Measurements from ENCODE around the gene RTL5.

DNA sequence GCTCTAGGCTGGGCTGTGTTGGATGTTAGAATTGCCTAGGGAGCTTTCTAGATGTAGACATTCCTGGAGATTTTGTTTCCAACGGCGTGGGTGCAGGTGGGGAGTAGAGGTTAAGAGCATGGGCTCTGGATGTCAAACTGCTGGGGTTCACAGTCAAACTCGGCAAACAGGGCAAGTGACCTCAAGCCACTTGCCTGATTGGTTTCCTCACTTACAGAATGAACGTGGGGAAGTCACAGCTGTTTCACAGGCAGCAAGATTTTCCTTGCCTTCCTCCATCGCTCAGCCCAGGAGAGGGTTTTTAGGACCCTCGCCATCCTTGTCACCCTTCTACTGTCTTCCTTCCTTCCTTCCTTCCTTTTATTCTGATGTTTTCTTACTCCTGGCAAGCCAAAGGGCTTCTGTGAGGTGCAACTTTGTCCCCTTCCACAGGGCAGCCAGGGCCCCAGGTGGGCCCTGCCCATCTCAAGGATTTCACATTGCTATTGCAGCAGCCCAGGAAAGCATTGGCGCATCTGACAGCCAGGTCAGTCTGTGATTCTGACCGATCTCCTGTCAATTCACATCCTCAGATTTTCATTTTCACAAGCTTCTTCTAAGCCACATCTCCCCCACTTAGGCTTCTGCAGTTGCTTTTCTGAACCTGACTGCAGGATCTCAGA lies 7.0 kb downstream of the RTL5 start:
- TF ChIP-seq, protein P1, sequence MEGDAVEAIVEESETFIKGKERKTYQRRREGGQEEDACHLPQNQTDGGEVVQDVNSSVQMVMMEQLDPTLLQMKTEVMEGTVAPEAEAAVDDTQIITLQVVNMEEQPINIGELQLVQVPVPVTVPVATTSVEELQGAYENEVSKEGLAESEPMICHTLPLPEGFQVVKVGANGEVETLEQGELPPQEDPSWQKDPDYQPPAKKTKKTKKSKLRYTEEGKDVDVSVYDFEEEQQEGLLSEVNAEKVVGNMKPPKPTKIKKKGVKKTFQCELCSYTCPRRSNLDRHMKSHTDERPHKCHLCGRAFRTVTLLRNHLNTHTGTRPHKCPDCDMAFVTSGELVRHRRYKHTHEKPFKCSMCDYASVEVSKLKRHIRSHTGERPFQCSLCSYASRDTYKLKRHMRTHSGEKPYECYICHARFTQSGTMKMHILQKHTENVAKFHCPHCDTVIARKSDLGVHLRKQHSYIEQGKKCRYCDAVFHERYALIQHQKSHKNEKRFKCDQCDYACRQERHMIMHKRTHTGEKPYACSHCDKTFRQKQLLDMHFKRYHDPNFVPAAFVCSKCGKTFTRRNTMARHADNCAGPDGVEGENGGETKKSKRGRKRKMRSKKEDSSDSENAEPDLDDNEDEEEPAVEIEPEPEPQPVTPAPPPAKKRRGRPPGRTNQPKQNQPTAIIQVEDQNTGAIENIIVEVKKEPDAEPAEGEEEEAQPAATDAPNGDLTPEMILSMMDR (conservative IDR thresholded peaks at IDR 0.05), result no peak
- no peak for TF ChIP-seq EZH2 (IDR thresholded peaks at IDR 0.05; ENCODE audit: low read depth)

Measured in PC-9 (cell line).